ENCODE results near the gene LAMA3. TPM values are rescaled to one million over a fixed set of nuclear protein-coding genes. Genes with fewer than 3 reads are reported as not detected.

The LAMA3 gene
- total and polyA plus RNA-seq, 2 donors (not counting 3 experiments of a cell fraction or from before 2014, with no cell fraction given): 2.6 to 12.3 TPM

GRCh38 chr18:23849141-23849540 is 159.9 kb downstream of the LAMA3 start:
- CTCF ChIA-PET: no interaction called here
- H3K27me3 ChIP-seq (ENCODE audit: control insufficient read depth in 2 of 2, insufficient read depth in 2 of 2, low read length in 2 of 2): no peaks in the 10 kb centered on the region
- intact Hi-C loops (cut with micrococcal nuclease): no loop called here
- no peak overlapping the region for H3K4me3 ChIP-seq (replicated peaks in 1 of 3; ENCODE audit: insufficient read depth in 1 of 3, low read depth in 1 of 3, low read length in 3 of 3)
- no TSS peak for BruUV-seq (replicated peaks)
- no peaks in the 10 kb centered on the region for H4K20me1 ChIP-seq (replicated peaks; ENCODE audit: control insufficient read depth, extremely low read depth, insufficient read depth, low read length)
- H2AFZ ChIP-seq (ENCODE audit: low read depth, low read length): no peak overlapping the region
- H3K9me1 ChIP-seq (replicated peaks; ENCODE audit: control insufficient read depth, extremely low read depth, insufficient read depth, low read length): no peaks in the 10 kb centered on the region
- no peak for TF ChIP-seq CTCF (IDR thresholded peaks at IDR 0.05; ENCODE audit: extremely low read depth in 1 of 2, insufficient read depth in 1 of 2, low read depth in 1 of 2, low read length in 2 of 2)
- no peak for TF ChIP-seq POLR2A (IDR thresholded peaks at IDR 0.05; ENCODE audit: low read depth, low read length)
- TF ChIP-seq POLR2AphosphoS5 (IDR thresholded peaks at IDR 0.05; ENCODE audit: insufficient read depth, low read depth, low read length): no peak
- TF ChIP-seq GATA2 (IDR thresholded peaks at IDR 0.05; ENCODE audit: insufficient read depth, insufficient read length, low read depth, low read length): no peak
- no peak for TF ChIP-seq EZH2 (IDR thresholded peaks at IDR 0.05; ENCODE audit: borderline replicate concordance, low read depth, low read length, severe bottlenecking)
- TF ChIP-seq JUN (IDR thresholded peaks at IDR 0.05; ENCODE audit: borderline replicate concordance, insufficient read depth, insufficient read length, low read depth): no peak
- no peak for TF ChIP-seq MAX (IDR thresholded peaks at IDR 0.05; ENCODE audit: insufficient read depth, insufficient read length)
- no peak for TF ChIP-seq FOS (IDR thresholded peaks at IDR 0.05; ENCODE audit: borderline replicate concordance, insufficient read depth, low read length)
- TF ChIP-seq MYC (IDR thresholded peaks at IDR 0.05; ENCODE audit: low read depth, low read length): no peak
- dilution Hi-C loops (cut with MboI; ENCODE audit: extremely low pct_ligation_motif_present, low sequenced_read_pairs): no loop called here
- no peak overlapping the region for H3K4me2 ChIP-seq (ENCODE audit: insufficient read depth, low read length)
- no peaks in the 10 kb centered on the region for H3K9me3 ChIP-seq (replicated peaks; ENCODE audit: control insufficient read depth, insufficient read depth, low read length)
- POLR2A ChIA-PET: no interaction called here
- no peak overlapping the region for H3K9ac ChIP-seq (replicated peaks; ENCODE audit: extremely low read depth, insufficient read depth, low read length)
- peaks cover 19% of the 10 kb centered on the region for H3K4me1 ChIP-seq (ENCODE audit: control insufficient read depth, extremely low read depth, insufficient read depth, low read length)
- no peaks in the 10 kb centered on the region for H3K36me3 ChIP-seq (ENCODE audit: control insufficient read depth in 2 of 2, extremely low read depth in 1 of 2, insufficient read depth in 2 of 2, low read length in 2 of 2)
- FAIRE-seq: no peak
- H3K79me2 ChIP-seq (ENCODE audit: control insufficient read depth, insufficient read depth, low read length): no peaks in the 10 kb centered on the region
- no peak for DNase-seq (ENCODE audit: low read depth, low spot score)
- H3K27ac ChIP-seq (ENCODE audit: insufficient read depth, low read depth, low read length): no peak overlapping the region

Data from endothelial cell of umbilical vein (primary cell).